CD4-positive, alpha-beta T cell treated with Interleukin-12 subunit alpha and Interleukin-12 subunit beta, for 1 hour (primary cell): ENCODE results near the gene ZBTB1.
"Not testable (repeated sequence)": the region's sequence is repeated elsewhere in the genome, so short reads cannot be mapped to it uniquely, and the experiment has no call there.

ENCODE experiments used
- DNase-seq: peaks from one replicate; pipeline ENCODE4 v3.0.0-alpha.2; 2020

The ZBTB1 gene

DNA sequence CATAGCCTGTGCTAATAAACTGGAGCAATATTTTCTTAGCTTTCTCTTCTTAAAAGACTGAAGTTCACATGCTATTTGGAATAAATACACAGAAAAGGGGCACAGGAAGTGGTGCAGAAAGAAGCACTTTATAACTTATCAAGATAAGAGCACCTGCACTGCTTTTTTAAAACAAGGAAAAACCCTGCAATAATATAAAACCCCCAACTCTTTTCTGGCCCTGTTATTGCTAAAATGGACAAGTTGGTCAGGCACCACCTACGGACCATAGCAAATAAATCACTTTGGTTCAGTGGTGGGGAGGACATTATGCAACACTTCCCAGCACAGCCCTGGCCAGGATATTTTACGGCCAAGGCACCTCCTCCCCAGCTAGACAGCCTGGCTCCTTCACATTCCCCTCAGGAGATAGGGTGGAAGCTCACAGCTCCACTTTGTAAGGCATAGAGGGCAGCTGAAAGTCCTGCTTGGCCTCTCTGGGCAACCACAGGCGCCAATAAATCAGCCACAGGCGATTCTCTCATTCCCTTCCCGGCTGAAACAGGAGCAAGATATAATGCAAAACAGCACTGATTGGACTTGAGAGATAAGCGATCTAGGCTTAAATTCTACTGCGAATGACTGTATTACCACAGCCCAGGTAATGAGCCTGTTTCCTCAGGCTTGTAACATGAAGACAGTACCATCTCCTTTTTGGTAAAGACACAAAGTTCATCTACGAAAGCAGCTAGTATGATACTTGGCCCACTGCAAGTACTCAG lies 3.0 kb upstream of the ZBTB1 start:
- peak; percentile 55 for DNase-seq

DNA sequence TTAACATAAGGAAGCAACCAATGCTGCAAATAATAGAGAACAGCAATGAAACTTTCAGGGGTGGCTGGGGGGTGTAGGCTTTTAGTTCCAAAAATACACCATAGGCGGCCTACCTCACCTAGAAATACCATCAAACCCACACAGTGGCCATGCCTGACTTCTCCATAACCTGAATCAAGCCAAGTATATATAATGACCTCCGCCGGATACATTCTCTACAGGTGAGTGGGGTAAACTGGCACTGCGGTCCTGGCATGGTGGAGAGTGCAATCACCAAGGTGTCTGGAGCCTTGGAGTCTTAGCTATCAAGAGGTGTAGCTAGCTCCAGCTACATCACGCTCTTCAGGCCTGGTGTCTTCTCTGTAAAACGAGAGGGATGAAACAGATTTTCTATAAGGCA lies 2.1 kb upstream of the ZBTB1 start:
- peak; percentile 48 for DNase-seq

DNA sequence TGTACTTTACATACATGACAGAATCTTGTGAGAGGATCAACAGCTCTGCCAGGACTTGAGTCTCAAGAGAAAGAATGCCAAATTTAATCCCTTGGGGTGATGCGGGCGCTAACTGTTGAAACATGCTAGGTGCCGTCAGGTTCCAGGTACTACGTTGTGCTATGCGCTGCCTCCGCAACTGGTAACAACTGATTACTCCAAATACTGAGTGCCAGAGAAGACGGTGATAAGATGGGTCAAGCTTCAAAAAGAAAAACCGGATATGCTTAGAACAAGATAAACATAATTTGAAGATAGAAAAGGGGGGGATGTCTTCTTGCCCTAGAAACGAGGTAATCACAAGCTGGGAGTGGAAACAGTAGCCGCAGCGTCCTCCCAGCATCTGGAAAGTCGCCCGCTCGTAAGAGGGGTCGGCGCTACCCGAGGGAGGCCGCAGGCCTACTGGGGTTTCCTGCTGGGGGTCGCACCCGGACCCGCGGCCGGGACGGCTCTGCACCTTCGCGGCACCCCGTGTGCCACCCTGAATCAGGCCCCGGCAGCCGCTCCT lies 1.6 kb upstream of the ZBTB1 start:
- DNase-seq = peak; percentile 52

- peak; percentile 98 for DNase-seq
Observed at GRCh38 chr14:64503434-64504309, 898 bp upstream of the ZBTB1 start, which contains the start of gene ZBTB25. ZBTB25 (minus strand) TSS chr14:64503838; CDS start chr14:64490533, 13,305 bp downstream.

DNA sequence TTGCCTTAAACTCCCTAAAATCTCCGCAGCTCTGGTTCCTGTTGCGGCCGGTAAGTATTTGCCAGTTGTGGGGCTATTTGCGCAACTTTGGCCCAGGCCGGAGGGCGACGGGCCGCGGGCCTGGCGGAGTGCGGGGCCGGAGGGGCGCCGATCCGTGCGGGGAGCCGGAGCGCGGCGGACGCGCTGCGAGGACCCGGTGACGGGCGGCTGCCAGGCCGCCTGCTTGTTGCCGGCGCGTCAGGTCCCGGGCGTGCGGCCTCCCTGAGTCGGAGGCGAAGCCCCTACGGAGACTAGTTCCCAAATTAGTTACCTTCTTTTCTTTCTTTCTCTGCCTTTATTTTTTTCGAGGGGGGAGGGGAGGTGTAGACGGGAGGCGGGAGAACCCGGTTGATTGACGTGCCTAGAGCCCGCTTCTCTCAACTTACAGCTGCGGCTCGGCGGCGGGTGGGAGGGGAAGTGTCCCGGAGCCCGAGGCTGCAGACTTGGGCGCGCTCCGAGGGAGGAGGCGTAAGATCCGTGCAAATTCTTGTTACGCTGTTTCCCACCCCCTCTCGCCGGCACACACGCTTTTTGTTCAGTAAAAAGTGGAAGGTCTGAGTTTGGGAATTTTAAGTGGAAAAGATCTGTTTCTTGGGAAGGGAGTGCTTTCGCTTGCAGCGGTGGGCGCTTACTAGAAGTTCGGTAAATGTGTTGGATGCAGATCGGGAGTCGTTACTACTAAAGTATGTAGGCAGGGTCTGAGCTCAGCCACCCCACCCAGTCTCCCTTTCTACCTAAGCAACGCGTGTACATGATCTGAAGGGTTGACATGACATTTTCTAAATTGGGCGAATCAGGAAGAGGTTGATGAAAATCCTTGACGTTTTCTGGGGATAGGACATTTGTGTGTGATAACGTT lies 576 bp downstream of the ZBTB1 start:
- DNase-seq = peak; percentile 87

DNA sequence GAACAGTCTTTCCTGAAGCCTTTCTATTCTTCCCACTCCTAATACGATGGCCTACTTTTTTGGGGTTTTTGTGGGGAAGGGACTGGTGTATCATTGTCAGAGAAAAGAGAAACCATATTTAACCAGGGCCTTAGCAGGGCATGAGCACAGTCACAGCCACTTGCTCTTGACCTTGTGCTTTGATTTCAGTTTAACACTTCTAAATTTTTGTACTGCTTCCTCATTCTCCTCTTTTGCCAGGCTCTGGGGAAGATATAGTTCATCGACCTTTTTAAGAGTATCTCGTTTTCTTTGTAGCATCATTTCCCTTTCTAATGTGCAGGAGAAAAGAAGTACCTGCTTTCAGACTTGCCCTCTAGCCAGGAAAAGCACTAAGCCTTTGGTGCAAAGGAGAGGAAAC lies 2.2 kb downstream of the ZBTB1 start:
- peak; percentile 30 for DNase-seq

DNA sequence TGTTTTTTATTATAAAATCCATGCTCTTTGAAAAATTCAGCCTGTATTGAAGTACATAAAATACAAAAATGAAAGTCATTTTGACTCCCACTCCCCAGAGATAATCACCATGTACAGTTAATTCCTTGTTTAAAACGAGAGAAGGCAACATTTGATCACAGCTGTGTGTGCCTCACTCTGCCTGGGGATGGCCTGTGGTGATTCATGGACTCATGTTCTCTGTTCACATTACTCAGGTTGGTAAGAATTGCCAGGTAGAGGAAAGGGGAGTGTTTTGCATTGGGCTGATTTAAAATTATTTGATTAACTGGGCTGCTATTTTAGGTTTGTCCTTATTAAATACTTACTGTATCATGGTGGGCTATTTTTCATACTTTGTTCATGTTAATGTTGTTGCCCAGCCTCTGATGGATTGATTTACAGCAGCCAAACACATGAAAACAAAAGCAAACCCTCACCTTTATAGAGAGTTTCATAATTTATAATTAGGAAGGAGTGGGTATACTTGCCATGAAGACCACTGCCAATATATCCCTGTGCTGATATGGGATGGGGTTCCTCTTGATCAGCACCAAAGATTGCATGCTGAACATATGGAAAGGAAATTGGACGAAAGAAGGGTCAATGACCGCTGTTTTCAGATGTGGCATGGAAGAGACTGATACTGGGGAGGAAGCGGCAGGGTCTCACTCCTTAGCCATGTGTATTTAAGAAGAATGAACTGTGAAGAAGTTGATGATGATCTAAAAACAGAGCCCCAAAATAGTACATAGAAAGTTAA lies 3.0 kb downstream of the ZBTB1 start:
- peak; percentile 33 for DNase-seq

DNA sequence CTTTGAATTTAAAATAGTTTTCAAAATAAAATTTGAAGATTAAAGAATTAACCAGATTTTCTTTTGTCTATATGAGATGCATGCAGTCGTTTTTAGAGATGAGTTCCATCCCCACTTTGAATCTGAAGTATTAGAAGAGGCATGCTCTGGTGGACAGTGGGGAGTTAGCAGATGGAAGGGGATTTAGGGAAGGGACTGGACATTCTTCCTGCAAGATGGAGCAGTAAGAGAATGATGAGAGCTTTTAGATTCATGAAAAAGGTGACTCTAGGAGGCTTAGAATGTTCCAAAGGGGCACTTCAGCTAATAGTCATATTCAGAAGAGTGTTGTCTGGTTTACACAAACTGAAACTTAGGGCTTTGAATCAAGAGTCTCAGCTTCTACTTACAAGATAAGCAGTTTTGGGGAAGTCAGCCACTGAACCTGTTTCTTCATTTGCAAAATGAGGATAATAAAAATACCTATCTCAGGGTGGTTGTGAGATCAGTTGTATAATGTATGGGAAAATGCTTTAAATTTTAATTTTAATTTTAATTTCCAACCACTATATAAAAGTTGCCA lies 3.7 kb downstream of the ZBTB1 start:
- no peak for DNase-seq

DNA sequence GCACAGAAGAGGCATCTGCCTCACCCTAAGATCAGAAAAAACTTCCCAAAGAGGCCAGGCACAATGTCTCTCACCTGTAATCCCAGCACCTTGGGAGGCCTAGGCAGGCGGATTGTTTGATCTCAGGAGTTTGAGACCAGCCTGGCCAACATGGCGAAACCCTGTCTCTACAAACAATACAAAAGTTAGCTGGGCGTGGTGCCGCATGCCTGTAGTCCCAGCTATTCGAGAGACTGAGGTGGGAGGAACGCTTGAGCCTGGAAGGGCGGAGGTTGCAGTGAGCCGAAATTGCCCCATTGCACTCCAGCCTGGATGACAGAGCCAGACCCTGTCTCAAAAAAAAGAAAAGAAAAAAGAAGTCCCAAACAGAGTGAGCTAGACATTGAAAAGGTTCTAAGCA lies 4.5 kb downstream of the ZBTB1 start:
- no peak for DNase-seq

GRCh38 chr14:64510825-64511671 lies 6.5 kb downstream of the ZBTB1 start:
- peak; percentile 78 for DNase-seq

- DNase-seq = no peak
Observed at GRCh38 chr14:64513271-64513670, 8.7 kb downstream of the ZBTB1 start.

- no peak for DNase-seq
Observed at GRCh38 chr14:64515053-64515452, 10.5 kb downstream of the ZBTB1 start.

DNA sequence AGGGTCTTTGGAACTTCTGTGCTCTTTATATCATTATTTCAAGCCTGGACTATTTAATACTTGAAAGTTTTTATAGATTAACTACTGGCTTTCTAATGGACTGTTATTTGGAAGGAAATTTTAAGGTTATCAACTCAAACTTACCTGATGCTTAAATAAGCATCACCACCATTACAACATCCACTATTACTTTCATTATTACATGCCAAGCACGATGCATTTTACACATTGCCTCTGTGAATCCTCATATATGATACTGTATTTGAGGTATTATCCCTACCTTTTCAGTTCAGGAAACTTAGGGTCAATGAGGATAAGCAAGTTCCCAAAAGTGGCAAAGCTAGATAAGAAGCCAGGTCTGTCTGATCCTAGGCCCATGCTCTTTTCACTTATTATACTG lies 12.4 kb downstream of the ZBTB1 start:
- DNase-seq = no peak

DNA sequence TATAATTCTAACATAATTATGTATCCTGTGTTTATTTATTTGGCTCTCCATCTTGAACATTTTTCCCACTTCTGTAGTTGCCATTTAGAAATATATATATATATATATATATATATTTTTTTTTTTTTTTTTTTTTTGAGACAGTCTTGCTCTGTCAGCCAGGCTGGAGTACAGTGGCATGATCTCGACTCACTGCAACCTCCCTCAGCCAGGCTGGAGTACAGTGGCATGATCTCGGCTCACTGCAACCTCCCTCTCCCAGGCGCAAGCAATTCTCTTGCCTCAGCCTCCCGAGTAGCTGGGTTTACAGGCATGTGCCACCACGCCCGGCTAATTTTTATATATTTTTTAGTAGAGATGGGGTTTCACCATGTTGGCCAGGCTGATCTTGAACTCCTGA lies 13.1 kb downstream of the ZBTB1 start:
- not testable (repeated sequence) for DNase-seq

DNA sequence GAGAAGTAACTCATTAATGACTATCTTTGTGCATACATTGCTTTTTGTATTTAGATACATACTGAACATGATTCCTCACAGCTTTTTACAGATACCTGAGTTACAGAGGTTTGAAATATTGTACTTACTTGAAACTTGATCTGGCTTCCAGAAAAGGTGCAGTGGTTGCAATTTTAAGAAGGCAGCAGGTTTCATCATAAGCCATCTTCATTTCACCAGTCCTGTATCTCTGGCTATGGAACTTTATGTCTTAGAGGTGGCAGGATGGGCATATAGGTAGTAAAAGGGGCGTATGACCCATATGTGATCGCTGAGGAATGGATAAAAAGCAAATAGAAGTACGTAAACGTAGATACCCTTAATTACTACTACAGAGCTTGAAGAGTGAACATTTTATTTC lies 13.7 kb downstream of the ZBTB1 start:
- no peak for DNase-seq

- DNase-seq = no peak
Observed at GRCh38 chr14:64520699-64521098, 16.1 kb downstream of the ZBTB1 start.

DNA sequence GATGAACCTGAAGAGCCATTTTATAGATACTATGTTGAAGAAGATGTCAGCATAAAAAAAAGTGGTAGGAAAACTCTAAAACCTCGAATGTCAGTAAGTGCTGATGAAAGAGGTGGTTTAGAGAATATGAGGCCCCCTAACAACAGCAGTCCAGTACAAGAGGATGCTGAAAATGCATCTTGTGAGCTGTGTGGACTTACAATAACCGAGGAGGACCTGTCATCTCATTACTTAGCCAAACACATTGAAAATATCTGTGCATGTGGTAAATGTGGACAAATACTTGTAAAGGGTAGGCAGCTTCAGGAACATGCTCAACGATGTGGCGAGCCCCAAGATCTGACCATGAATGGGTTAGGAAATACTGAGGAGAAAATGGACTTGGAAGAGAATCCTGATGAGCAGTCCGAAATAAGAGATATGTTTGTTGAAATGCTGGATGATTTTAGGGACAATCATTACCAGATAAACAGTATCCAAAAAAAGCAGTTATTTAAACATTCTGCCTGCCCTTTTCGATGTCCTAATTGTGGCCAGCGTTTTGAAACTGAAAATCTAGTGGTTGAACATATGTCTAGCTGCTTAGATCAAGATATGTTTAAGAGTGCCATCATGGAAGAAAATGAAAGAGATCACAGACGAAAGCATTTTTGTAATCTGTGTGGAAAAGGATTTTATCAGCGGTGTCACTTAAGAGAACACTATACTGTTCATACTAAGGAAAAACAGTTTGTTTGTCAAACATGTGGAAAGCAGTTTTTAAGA lies 18.2 kb downstream of the ZBTB1 start:
- no peak for DNase-seq

DNA sequence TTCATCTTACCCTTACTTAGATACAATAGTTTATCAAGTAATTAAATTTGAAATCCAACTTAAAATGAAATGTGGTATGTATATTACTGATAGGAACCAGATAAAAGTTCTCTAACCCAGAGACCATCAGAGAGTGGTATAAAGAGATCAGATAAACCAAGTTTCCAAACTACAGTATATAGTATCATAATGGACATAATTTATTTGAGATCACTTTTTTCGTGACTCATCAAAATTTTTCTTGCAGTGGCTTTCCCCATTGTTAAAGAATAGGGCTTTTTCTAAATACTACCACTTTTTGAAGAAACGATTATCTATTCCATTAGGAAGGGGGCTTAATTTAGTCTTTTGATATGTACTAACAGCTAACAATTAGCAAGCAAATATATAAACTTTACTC lies 20.8 kb downstream of the ZBTB1 start:
- DNase-seq = no peak

DNA sequence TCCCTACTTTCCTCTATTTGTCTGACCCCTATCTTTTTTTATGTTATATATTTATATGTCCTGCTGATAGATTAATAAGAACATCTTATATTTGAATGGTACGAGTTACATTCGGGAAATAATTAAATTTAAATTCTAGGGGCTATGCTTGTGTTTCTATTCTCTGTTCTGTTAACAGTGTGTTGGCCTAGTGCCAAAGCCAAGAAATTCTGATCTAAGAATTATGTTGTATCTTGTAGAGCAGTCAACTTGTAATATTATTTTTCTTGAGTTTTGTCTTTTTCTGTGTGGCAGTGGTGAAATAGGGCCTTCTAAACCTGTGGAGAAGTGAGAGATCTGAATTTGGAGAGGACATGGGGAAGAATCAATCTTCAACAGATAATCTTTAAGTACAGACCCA lies 27.0 kb downstream of the ZBTB1 start:
- no peak for DNase-seq
